ENCODE data around the gene MEFV. TPM values are rescaled to one million over a fixed set of nuclear protein-coding genes. Genes with fewer than 3 reads are reported as not detected.
A peak's percentile ranks its signal among the peaks of the same experiment; 100 is the strongest.

The MEFV gene
- total and polyA plus RNA-seq, 2 of the 13 experiments (the other 11 are each of a cell fraction or from before 2014, with no cell fraction given): 0.22 TPM; not detected in 1

GRCh38 chr16:3274490-3274889, 18.1 kb upstream of the MEFV start (continued):
- TF ChIP-seq ZNF704 (CRISPR knock-in tag; IDR thresholded peaks at IDR 0.05; ENCODE audit: borderline replicate concordance): no peak
- no peak for TF ChIP-seq SNAI1 (CRISPR knock-in tag; IDR thresholded peaks at IDR 0.05; ENCODE audit: borderline replicate concordance)
- 0 out of 2 replicates have a peak, but pooled peaks have one; percentile 6 for TF ChIP-seq MAFF (IDR thresholded peaks at IDR 0.05; ENCODE audit: low read depth, low read length)
- peak; percentile 56; the same call in 1 of the 2 replicates for TF ChIP-seq DMAP1 (CRISPR knock-in tag; IDR thresholded peaks at IDR 0.05)
- TF ChIP-seq ZNF124 (CRISPR knock-in tag; IDR thresholded peaks at IDR 0.05): no peak
- TF ChIP-seq GATA4 (IDR thresholded peaks at IDR 0.05; ENCODE audit: borderline replicate concordance, low read depth): 0 out of 2 replicates have a peak, but pooled peaks have one; percentile 21
- peak; percentile 52; the same call in 1 of the 2 replicates for TF ChIP-seq ZNF160 (CRISPR knock-in tag; IDR thresholded peaks at IDR 0.05)
- TF ChIP-seq PAXIP1 (CRISPR knock-in tag; conservative IDR thresholded peaks at IDR 0.05): 0 out of 2 replicates have a peak, but pooled peaks have one; percentile 15
- TF ChIP-seq SKI (IDR thresholded peaks at IDR 0.05; ENCODE audit: partially characterized antibody): no peak
- peak; percentile 59; the same call in 1 of the 2 replicates for TF ChIP-seq ZMYM4 (CRISPR knock-in tag; IDR thresholded peaks at IDR 0.05)
- TF ChIP-seq ZNF879 (CRISPR knock-in tag; IDR thresholded peaks at IDR 0.05): no peak
- TF ChIP-seq ONECUT2 (CRISPR knock-in tag; IDR thresholded peaks at IDR 0.05): 0 out of 2 replicates have a peak, but pooled peaks have one; percentile 18
- peak; percentile 76; the same call in 1 of the 2 replicates for TF ChIP-seq ZSCAN30 (CRISPR knock-in tag; IDR thresholded peaks at IDR 0.05)
- no peak; the same call in 1 of the 2 replicates for TF ChIP-seq HNF4A (CRISPR knock-in tag; IDR thresholded peaks at IDR 0.05)
- peak; percentile 76 for TF ChIP-seq POLR2G (IDR thresholded peaks at IDR 0.05; ENCODE audit: low read depth, low read length)
- TF ChIP-seq ZBTB25 (CRISPR knock-in tag; IDR thresholded peaks at IDR 0.05): no peak
- TF ChIP-seq ZNF639 (CRISPR knock-in tag; conservative IDR thresholded peaks at IDR 0.05): 0 out of 2 replicates have a peak, but pooled peaks have one; percentile 22
- 0 out of 2 replicates have a peak, but pooled peaks have one; percentile 10 for TF ChIP-seq HINFP (CRISPR knock-in tag; IDR thresholded peaks at IDR 0.05; ENCODE audit: low read depth)
- peak; percentile 99 for TF ChIP-seq PHF21A (CRISPR knock-in tag; IDR thresholded peaks at IDR 0.05)
- TF ChIP-seq EP300 (IDR thresholded peaks at IDR 0.05; ENCODE audit: low read depth in 2 of 2, low read length in 2 of 2): 0 out of 4 replicates have a peak, but pooled peaks of 1 of the 2 experiments have one; percentile 13
- TF ChIP-seq EP300 (CRISPR knock-in tag; IDR thresholded peaks at IDR 0.05; ENCODE audit: borderline replicate concordance): no peak
- TF ChIP-seq FOXK1 (CRISPR knock-in tag; IDR thresholded peaks at IDR 0.05; ENCODE audit: borderline replicate concordance, low read depth): 0 out of 2 replicates have a peak, but pooled peaks have one; percentile 4
